B cell (primary cell): ENCODE data around the gene STX7.

Experiments used
- CTCF ChIP-seq: fragments of 200-600 bp; IDR thresholded peaks from one replicate; pipeline ENCODE4 v1.8.0; 2022; ENCODE audit warnings: antibody characterized with exemption, mild to moderate bottlenecking
- EZH2 ChIP-seq: IDR thresholded peaks from 2 replicates; pipeline ENCODE4 v1.6.1; 2012; ENCODE audit warnings: borderline replicate concordance, low read depth, mild to moderate bottlenecking, moderate library complexity, low read length; ENCODE audit not compliant: insufficient read depth, poor library complexity, severe bottlenecking

GRCh38 chr6:132504757-132505156 is 8.2 kb downstream of the STX7 start:
- no peak for TF ChIP-seq EZH2
- no peak for TF ChIP-seq CTCF
